OCI-LY3 (cell line): ENCODE measurements around the gene PLCB1.

Source experiments
- H2AFZ ChIP-seq: fragments of 200-600, 300-600 bp; shearing (Covaris generic); 2 replicates; pipeline ENCODE4 v1.6.0; 2014; ENCODE audit warnings: antibody characterized with exemption, low read depth, low read length
- H3K27ac ChIP-seq: fragments of 200-600, 300-600 bp; sonication (generic); 2 replicates; pipeline ENCODE4 v1.5.1; 2014; ENCODE audit warnings: mild to moderate bottlenecking, low read length, moderate library complexity, mixed read lengths
- H3K27me3 ChIP-seq: fragments of 200-600, 300-600 bp; sonication (generic); 2 replicates; pipeline ENCODE4 v1.6.1; 2014; ENCODE audit warnings: low read depth, low read length, mixed read lengths
- H3K36me3 ChIP-seq: fragments of 200-600, 300-600 bp; sonication (generic); replicated peaks from 2 replicates; pipeline ENCODE3; 2014; ENCODE audit warnings: low read depth, low read length, mixed read lengths
- H3K4me1 ChIP-seq: fragments of 300-600, 200-600 bp; sonication (generic); 2 replicates; pipeline ENCODE4 v1.6.1; 2014; ENCODE audit warnings: low read length, mixed read lengths
- H3K4me2 ChIP-seq: fragments of 200-600, 300-600 bp; sonication (generic); 2 replicates; pipeline ENCODE4 v1.6.1; 2014; ENCODE audit warnings: low read length, mixed read lengths
- H3K4me3 ChIP-seq: fragments of 300-600, 200-600 bp; sonication (generic); 2 replicates; pipeline ENCODE4 v1.5.1; 2014; ENCODE audit warnings: antibody characterized with exemption, mild to moderate bottlenecking, low read length, moderate library complexity
- H3K79me2 ChIP-seq: fragments of 300-600, 200-600 bp; shearing (Covaris generic); 2 replicates; pipeline ENCODE4 v1.6.1; 2014; ENCODE audit warnings: mild to moderate bottlenecking, low read length, mixed read lengths
- H3K9ac ChIP-seq: fragments of 300-600, 200-600 bp; shearing (Covaris generic); 2 replicates; pipeline ENCODE4 v1.6.0; 2014; ENCODE audit warnings: mild to moderate bottlenecking, low read length, moderate library complexity
- H3K9me3 ChIP-seq: fragments of 200-600, 300-600 bp; shearing (Covaris generic); 2 replicates; pipeline ENCODE4 v1.6.1; 2014; ENCODE audit warnings: low read length, mixed read lengths; ENCODE audit not compliant: insufficient read depth
- H4K20me1 ChIP-seq: fragments of 200-600, 300-600 bp; sonication (generic); 2 replicates; pipeline ENCODE4 v1.6.1; 2016; ENCODE audit warnings: low read length, mixed read lengths; ENCODE audit not compliant: insufficient read depth
- CTCF ChIP-seq: fragments of 200-600, 300-600 bp; sonication (generic); IDR thresholded peaks from 2 replicates; pipeline ENCODE4 v1.5.1; 2014; ENCODE audit warnings: antibody characterized with exemption, low read length, low read depth
- EZH2phosphoT487 ChIP-seq: fragments of 200-600 bp; shearing (Covaris generic); IDR thresholded peaks from 2 replicates; pipeline ENCODE4 v1.6.1; 2018; ENCODE audit warnings: antibody characterized with exemption, mixed run types, low read depth

PLCB1 gene

GRCh38 chr20:8645326-8645725 lies 513.3 kb downstream of the PLCB1 start:
- TF ChIP-seq EZH2phosphoT487 = no peak
- no peak for TF ChIP-seq CTCF
- no peaks in the 10 kb centered on the region for H3K36me3 ChIP-seq
- no peak overlapping the region for H2AFZ ChIP-seq
- no peak overlapping the region for H3K4me3 ChIP-seq
- H3K79me2 ChIP-seq = no peaks in the 10 kb centered on the region
- H3K4me2 ChIP-seq = no peak overlapping the region
- H3K27me3 ChIP-seq = peaks cover 5% of the 10 kb centered on the region; the same call in 1 of the 2 replicates
- H4K20me1 ChIP-seq = no peaks in the 10 kb centered on the region
- H3K27ac ChIP-seq = no peak overlapping the region
- H3K4me1 ChIP-seq = peaks cover 6% of the 10 kb centered on the region; the same call in 1 of the 2 replicates
- H3K9me3 ChIP-seq = no peaks in the 10 kb centered on the region
- H3K9ac ChIP-seq = no peak overlapping the region

- Histone ChIP-seq H3K9me3 (no peaks in the 10 kb centered on the region), H3K36me3 (no peaks in the 10 kb centered on the region), H2AFZ (no peak overlapping the region), H3K4me2 (no peak overlapping the region), H3K4me1 (peaks cover 6% of the 10 kb centered on the region; the same call in 1 of the 2 replicates), H3K79me2 (no peaks in the 10 kb centered on the region), H3K4me3 (no peak overlapping the region), H3K9ac (no peak overlapping the region), H3K27ac (no peak overlapping the region), H3K27me3 (peaks cover 5% of the 10 kb centered on the region; the same call in 1 of the 2 replicates), H4K20me1 (no peaks in the 10 kb centered on the region)
- TF ChIP-seq CTCF (no peak), EZH2phosphoT487 (no peak)
These were observed 514.0 kb downstream of the PLCB1 start for GRCh38 chr20:8646033-8646441.

GRCh38 chr20:8646716-8647115 lies 514.6 kb downstream of the PLCB1 start:
- H3K79me2 ChIP-seq = no peaks in the 10 kb centered on the region
- peaks cover 6% of the 10 kb centered on the region; the same call in 1 of the 2 replicates for H3K4me1 ChIP-seq
- no peak for TF ChIP-seq EZH2phosphoT487
- TF ChIP-seq CTCF = no peak
- H3K36me3 ChIP-seq = no peaks in the 10 kb centered on the region
- H4K20me1 ChIP-seq = no peaks in the 10 kb centered on the region
- no peak overlapping the region for H3K4me3 ChIP-seq
- H3K27ac ChIP-seq = no peak overlapping the region
- H3K27me3 ChIP-seq = 0 out of 2 replicates have a peak, but pooled peaks cover 5% of the 10 kb centered on the region
- H2AFZ ChIP-seq = no peak overlapping the region
- H3K9ac ChIP-seq = no peak overlapping the region
- no peak overlapping the region for H3K4me2 ChIP-seq
- no peaks in the 10 kb centered on the region for H3K9me3 ChIP-seq

GRCh38 chr20:8647961-8648441 lies 515.9 kb downstream of the PLCB1 start:
- peak overlapping the region; percentile 84 for H2AFZ ChIP-seq

More at GRCh38 chr20:8647961-8648441, 515.9 kb downstream of the PLCB1 start:
- Histone ChIP-seq H3K36me3 (no peaks in the 10 kb centered on the region), H3K9me3 (no peaks in the 10 kb centered on the region), H3K4me3 (no peak overlapping the region), H3K79me2 (no peaks in the 10 kb centered on the region), H3K4me2 (peak overlapping the region; percentile 9; the same call in 1 of the 2 replicates), H3K27me3 (0 out of 2 replicates have a peak, but pooled peaks cover 2% of the 10 kb centered on the region), H3K27ac (no peak overlapping the region), H4K20me1 (no peaks in the 10 kb centered on the region), H3K9ac (no peak overlapping the region), H3K4me1 (peaks cover 6% of the 10 kb centered on the region; the same call in 1 of the 2 replicates)
- no peak for TF ChIP-seq CTCF
- no peak for TF ChIP-seq EZH2phosphoT487
